Uterus (tissue), 2 donors: Measurements from ENCODE around the gene MAML2.

Source experiments
- CTCF ChIP-seq, 4 experiments: fragments of 200-600 bp in 2 of 4; fragments of 450-650 bp in 2 of 4; sonication (generic) in 2 of 4; IDR thresholded peaks; one replicate each; pipeline ENCODE4 v1.5.1; 2016 to 2019; ENCODE audit warnings: antibody characterized with exemption in 4 of 4, mild to moderate bottlenecking in 2 of 4, moderate library complexity in 1 of 4
- POLR2A ChIP-seq, 2 donors: fragments of 450-650 bp; IDR thresholded peaks; one replicate each; pipeline ENCODE4 v1.6.1; 2016; ENCODE audit warnings: antibody characterized with exemption in 2 of 2, mild to moderate bottlenecking in 1 of 2, moderate library complexity in 1 of 2

GRCh38 chr11:95943546-95943945, 399.4 kb downstream of the MAML2 start:
- TF ChIP-seq CTCF (IDR thresholded peaks at IDR 0.05) = no peak
- no peak for TF ChIP-seq POLR2A (IDR thresholded peaks at IDR 0.05)
